Keratinocyte (primary cell): Measurements from ENCODE around the gene HLA-DOB. TPM values are rescaled to one million over a fixed set of nuclear protein-coding genes. Genes with fewer than 3 reads are reported as not detected.

Source experiments
- DNase-seq: peaks from one replicate; pipeline ENCODE4 v3.0.0-alpha.2; 2011; ENCODE audit warnings: low read depth, missing footprints, low spot score
- FAIRE-seq: peaks from 2 replicates; lab custom pipeline; 2011; peaks lifted over from hg19 to GRCh38; lab: Jason Lieb, UNC
- H2AFZ ChIP-seq: 2 replicates; pipeline ENCODE4 v1.6.0; 2012; ENCODE audit warnings: low read length, control low read depth, inconsistent platforms; ENCODE audit not compliant: control insufficient read depth
- H3K27ac ChIP-seq: 2 replicates; pipeline ENCODE4 v1.5.1; 2011; ENCODE audit warnings: low read length; ENCODE audit not compliant: control insufficient read depth, insufficient read depth
- H3K27me3 ChIP-seq: 3 replicates; pipeline ENCODE4 v1.6.0; 2011; ENCODE audit warnings: low read length; ENCODE audit not compliant: control insufficient read depth, insufficient read depth; ENCODE audit errors: extremely low read depth
- H3K36me3 ChIP-seq, 2 experiments: 2 replicates in 1 of 2; 3 replicates in 1 of 2; pipeline ENCODE4 v1.5.1; 2011; ENCODE audit warnings: low read length in 2 of 2, mild to moderate bottlenecking in 1 of 2; ENCODE audit not compliant: control insufficient read depth in 2 of 2, insufficient read depth in 2 of 2; ENCODE audit errors: extremely low read depth in 1 of 2
- H3K4me1 ChIP-seq: 3 replicates; pipeline ENCODE4 v1.5.1; 2011; ENCODE audit warnings: low read length; ENCODE audit not compliant: control insufficient read depth, insufficient read depth; ENCODE audit errors: extremely low read depth
- H3K4me2 ChIP-seq: 3 replicates; pipeline ENCODE4 v1.6.0; 2011; ENCODE audit warnings: low read depth, low read length; ENCODE audit not compliant: control insufficient read depth, insufficient read depth; ENCODE audit errors: extremely low read depth
- H3K4me3 ChIP-seq, 3 experiments: fragments of 200-600 bp in 1 of 3; sonication (generic) in 1 of 3; 2 replicates in 2 of 3; 3 replicates in 1 of 3; pipeline ENCODE4 v1.5.1; 2011 to 2016; ENCODE audit warnings: low read length in 3 of 3, mild to moderate bottlenecking in 3 of 3, control low read depth in 2 of 3, inconsistent platforms in 1 of 3, low read depth in 1 of 3, mixed read lengths in 1 of 3, mixed run types in 1 of 3, moderate library complexity in 1 of 3; ENCODE audit not compliant: control insufficient read depth in 2 of 3, insufficient read depth in 2 of 3; ENCODE audit errors: extremely low read depth in 1 of 3
- H3K79me2 ChIP-seq: 2 replicates; pipeline ENCODE4 v1.6.0; 2012; ENCODE audit warnings: low read length; ENCODE audit not compliant: control insufficient read depth, insufficient read depth
- H3K9ac ChIP-seq: 3 replicates; pipeline ENCODE4 v1.6.0; 2011; ENCODE audit warnings: low read length; ENCODE audit not compliant: control insufficient read depth, insufficient read depth; ENCODE audit errors: extremely low read depth
- H3K9me1 ChIP-seq: 3 replicates; pipeline ENCODE4 v1.6.0; 2011; ENCODE audit warnings: low read length; ENCODE audit not compliant: control insufficient read depth, insufficient read depth; ENCODE audit errors: extremely low read depth
- H3K9me3 ChIP-seq: 2 replicates; pipeline ENCODE4 v1.5.1; 2012; ENCODE audit warnings: low read depth, low read length; ENCODE audit not compliant: control insufficient read depth
- H4K20me1 ChIP-seq: 3 replicates; pipeline ENCODE4 v1.6.0; 2011; ENCODE audit warnings: low read length; ENCODE audit not compliant: control insufficient read depth, insufficient read depth; ENCODE audit errors: extremely low read depth
- CTCF ChIP-seq, 3 experiments: IDR thresholded peaks in 1 of 3; conservative IDR thresholded peaks in 1 of 3; optimal IDR thresholded peaks in 1 of 3; 2 replicates in 2 of 3; 3 replicates in 1 of 3; pipeline versions ENCODE3 to v1.5.1; 2011; ENCODE audit warnings: low read length in 3 of 3, mild to moderate bottlenecking in 3 of 3, moderate library complexity in 2 of 3, control low read depth in 1 of 3, inconsistent platforms in 1 of 3; ENCODE audit not compliant: insufficient read depth in 2 of 3; ENCODE audit errors: extremely low read depth in 1 of 3
- EZH2 ChIP-seq: IDR thresholded peaks from one replicate; pipeline ENCODE4 v1.6.1; 2012; ENCODE audit warnings: inconsistent platforms, mild to moderate bottlenecking, low read length, moderate library complexity
- dilution Hi-C: fragments of 300-500 bp; cut with MboI; formaldehyde crosslinking; loops from one replicate; pipeline ENCODE4 v1.7.0; 2020; ENCODE audit warnings: low sequenced_read_pairs; ENCODE audit not compliant: extremely low pct_ligation_motif_present
- polyA plus RNA-seq, 5 experiments: library from polyadenylated mRNA; depleted of rRNA in 3 of 5; stranded (reverse) in 3 of 5; stranded (forward) in 1 of 5; unstranded in 1 of 5; fragments of >200 nt; gene quantifications; 1 replicate in 1 of 5; 2 replicates in 3 of 5; 3 replicates in 1 of 5; pipeline versions ENCODE4 v1.2.1 to v1.2.3, GENCODE V29; 2011 to 2012; ENCODE audit warnings: missing spikeins in 2 of 5, low read depth in 1 of 5, low replicate concordance in 1 of 5

Gene HLA-DOB
- polyA plus RNA-seq, 1 donor (not counting 4 experiments of a cell fraction or from before 2014, with no cell fraction given), result 12.5 TPM

- DNase-seq (no peak), FAIRE-seq (no peak)
- H3K4me3 ChIP-seq, result no peak overlapping the region
- no peaks in the 10 kb centered on the region for H3K9me3 ChIP-seq
- H2AFZ ChIP-seq, result no peak overlapping the region
- H3K27ac ChIP-seq, result no peak overlapping the region
- H3K27me3 ChIP-seq, result no peaks in the 10 kb centered on the region
- H3K9ac ChIP-seq, result no peak overlapping the region
- no peak for TF ChIP-seq CTCF (optimal IDR thresholded peaks at IDR 0.05 in 1 of 3, IDR thresholded peaks at IDR 0.05 in 1 of 3, conservative IDR thresholded peaks at IDR 0.05 in 1 of 3; ENCODE audit: extremely low read depth in 1 of 3, insufficient read depth in 2 of 3, low read length in 3 of 3)
- TF ChIP-seq EZH2, result no peak
- peaks cover 25 to 36% of the 10 kb centered on the region in 2 experiments for H3K36me3 ChIP-seq
- dilution Hi-C loops, result no loop called here
- H3K9me1 ChIP-seq, result no peaks in the 10 kb centered on the region
- H3K4me1 ChIP-seq, result peaks cover 4% of the 10 kb centered on the region
- peaks cover under 1% of the 10 kb centered on the region for H3K79me2 ChIP-seq
- H4K20me1 ChIP-seq, result no peaks in the 10 kb centered on the region
- no peak overlapping the region for H3K4me2 ChIP-seq
These were observed 13.2 kb upstream of the HLA-DOB start for GRCh38 chr6:32830017-32830416.

- dilution Hi-C loops, result no loop called here
- H4K20me1 ChIP-seq, result no peaks in the 10 kb centered on the region
- TF ChIP-seq CTCF (optimal IDR thresholded peaks at IDR 0.05 in 1 of 3, IDR thresholded peaks at IDR 0.05 in 1 of 3, conservative IDR thresholded peaks at IDR 0.05 in 1 of 3; ENCODE audit: extremely low read depth in 1 of 3, insufficient read depth in 2 of 3, low read length in 3 of 3) (no peak), EZH2 (no peak)
- no peak overlapping the region for H3K4me3 ChIP-seq
- peaks cover 4% of the 10 kb centered on the region for H3K4me1 ChIP-seq
- H3K9me3 ChIP-seq, result no peaks in the 10 kb centered on the region
- DNase-seq, result no peak
- H3K27ac ChIP-seq, result no peak overlapping the region
- H3K36me3 ChIP-seq, result peaks cover 25 to 33% of the 10 kb centered on the region in 2 experiments
- no peaks in the 10 kb centered on the region for H3K79me2 ChIP-seq
- no peak for FAIRE-seq
- no peaks in the 10 kb centered on the region for H3K27me3 ChIP-seq
- H2AFZ ChIP-seq, result no peak overlapping the region
- no peak overlapping the region for H3K9ac ChIP-seq
- no peak overlapping the region for H3K4me2 ChIP-seq
- no peaks in the 10 kb centered on the region for H3K9me1 ChIP-seq
These were observed 12.7 kb upstream of the HLA-DOB start for GRCh38 chr6:32829495-32829894.
